Smooth muscle cell (in vitro differentiated cells): ENCODE results near the gene CCDC186. TPM values are rescaled to one million over a fixed set of nuclear protein-coding genes. Genes with fewer than 3 reads are reported as not detected.
A peak's percentile ranks its signal among the peaks of the same experiment; 100 is the strongest.

Experiments
- DNase-seq: peaks from one replicate; lab custom pipeline; 2025; ENCODE audit not compliant: unreplicated experiment; lab: John Stamatoyannopoulos, UW
- H2AFZ ChIP-seq: fragments of 200-600 bp; sonication (generic); 2 replicates; pipeline ENCODE4 v1.6.0; 2016; ENCODE audit warnings: antibody characterized with exemption, low read depth, mild to moderate bottlenecking
- H3F3A ChIP-seq: fragments of 200-600 bp; sonication (generic); 2 replicates; pipeline ENCODE4 v1.6.0; 2017; ENCODE audit warnings: antibody characterized with exemption, low read depth
- H3K27ac ChIP-seq: fragments of 200-600 bp; sonication (generic); 2 replicates; pipeline ENCODE4 v1.5.1; 2016; ENCODE audit warnings: low read depth, mild to moderate bottlenecking
- H3K27me3 ChIP-seq: fragments of 200-600 bp; sonication (generic); 2 replicates; pipeline ENCODE4 v1.6.1; 2016; ENCODE audit warnings: low read depth, mild to moderate bottlenecking
- H3K36me3 ChIP-seq: fragments of 200-600 bp; sonication (generic); 2 replicates; pipeline ENCODE4 v1.5.1; 2016; ENCODE audit warnings: low read depth
- H3K4me1 ChIP-seq: fragments of 200-600 bp; sonication (generic); 2 replicates; pipeline ENCODE4 v1.5.1; 2016; ENCODE audit warnings: low read depth
- H3K4me2 ChIP-seq: fragments of 200-600 bp; sonication (generic); 2 replicates; pipeline ENCODE4 v1.6.0; 2016; ENCODE audit warnings: mild to moderate bottlenecking
- H3K4me3 ChIP-seq: fragments of 200-600 bp; sonication (generic); 2 replicates; pipeline ENCODE4 v1.5.1; 2016; ENCODE audit warnings: mild to moderate bottlenecking
- H3K79me2 ChIP-seq: fragments of 200-600 bp; sonication (generic); 2 replicates; pipeline ENCODE4 v1.6.0; 2016; ENCODE audit warnings: low read depth, mild to moderate bottlenecking
- H3K9ac ChIP-seq: fragments of 200-600 bp; sonication (generic); 2 replicates; pipeline ENCODE4 v1.6.0; 2016; ENCODE audit warnings: low read depth
- H3K9me3 ChIP-seq: fragments of 200-600 bp; sonication (generic); replicated peaks from 2 replicates; pipeline ENCODE4 v1.5.1; 2016; ENCODE audit warnings: low read depth
- H4K20me1 ChIP-seq: fragments of 200-600 bp; sonication (generic); 2 replicates; pipeline ENCODE4 v1.6.0; 2016; ENCODE audit warnings: low read depth
- CTCF ChIP-seq: fragments of 200-600 bp; sonication (generic); IDR thresholded peaks from 2 replicates; pipeline ENCODE4 v1.5.1; 2017; ENCODE audit warnings: borderline replicate concordance, mild to moderate bottlenecking, antibody characterized with exemption; ENCODE audit not compliant: insufficient read depth, poor library complexity, severe bottlenecking
- WGBS: methylation state at CpG from one replicate; pipeline ENCODE4 v1.1.7; 2016; ENCODE audit warnings: low lambda C conversion rate; 5-methylcytosine and 5-hydroxymethylcytosine counted together
- polyA plus RNA-seq: library from polyadenylated mRNA; unstranded; fragments of >200 nt; fragmentation: Nextera tagmentation; extraction: Ambion mirVana; gene quantifications from 2 replicates; pipeline ENCODE4 v1.2.1, GENCODE V29; 2016
- total RNA-seq: library from RNA; depleted of rRNA; stranded (reverse); fragments of >200 nt; gene quantifications from 2 replicates; pipeline ENCODE4 v1.2.3, GENCODE V29; 2014

The CCDC186 gene
- total and polyA plus RNA-seq, 2 experiments from 2014 or later, result 14.6 to 27.9 TPM

DNA sequence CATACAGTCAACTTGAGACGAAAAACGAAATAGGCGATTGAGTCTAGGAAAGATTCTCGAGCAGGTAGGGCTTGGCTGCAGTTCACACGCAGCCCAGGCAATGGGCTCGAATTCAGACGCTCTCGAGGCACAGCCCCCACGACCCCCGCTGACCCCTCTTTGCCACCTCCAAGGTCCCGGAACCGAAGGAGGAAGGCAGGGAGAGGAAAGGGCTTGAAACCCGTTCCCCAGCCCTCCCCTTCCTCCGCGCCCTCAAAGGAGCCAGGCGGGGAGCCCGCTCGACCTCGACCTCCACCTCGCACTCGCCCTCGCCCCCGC lies 441 bp downstream of the CCDC186 start:
- Histone ChIP-seq H3K27me3 (no peaks in the 10 kb centered on the region), H3K27ac (peak overlapping the region; percentile 95), H3K4me1 (peaks cover 3% of the 10 kb centered on the region), H3K4me3 (peak overlapping the region; percentile 98), H2AFZ (peak overlapping the region; percentile 90), H3K79me2 (peaks cover 57% of the 10 kb centered on the region), H3K9ac (peak overlapping the region; percentile 98), H3K4me2 (peak overlapping the region; percentile 88), H3K9me3 (no peaks in the 10 kb centered on the region), H3F3A (no peaks in the 10 kb centered on the region), H3K36me3 (no peaks in the 10 kb centered on the region), H4K20me1 (peaks cover 46% of the 10 kb centered on the region)
- 2% methylated on average over 20 of the region's 23 CpGs for WGBS
- no peak for TF ChIP-seq CTCF
- no peak for DNase-seq

DNA sequence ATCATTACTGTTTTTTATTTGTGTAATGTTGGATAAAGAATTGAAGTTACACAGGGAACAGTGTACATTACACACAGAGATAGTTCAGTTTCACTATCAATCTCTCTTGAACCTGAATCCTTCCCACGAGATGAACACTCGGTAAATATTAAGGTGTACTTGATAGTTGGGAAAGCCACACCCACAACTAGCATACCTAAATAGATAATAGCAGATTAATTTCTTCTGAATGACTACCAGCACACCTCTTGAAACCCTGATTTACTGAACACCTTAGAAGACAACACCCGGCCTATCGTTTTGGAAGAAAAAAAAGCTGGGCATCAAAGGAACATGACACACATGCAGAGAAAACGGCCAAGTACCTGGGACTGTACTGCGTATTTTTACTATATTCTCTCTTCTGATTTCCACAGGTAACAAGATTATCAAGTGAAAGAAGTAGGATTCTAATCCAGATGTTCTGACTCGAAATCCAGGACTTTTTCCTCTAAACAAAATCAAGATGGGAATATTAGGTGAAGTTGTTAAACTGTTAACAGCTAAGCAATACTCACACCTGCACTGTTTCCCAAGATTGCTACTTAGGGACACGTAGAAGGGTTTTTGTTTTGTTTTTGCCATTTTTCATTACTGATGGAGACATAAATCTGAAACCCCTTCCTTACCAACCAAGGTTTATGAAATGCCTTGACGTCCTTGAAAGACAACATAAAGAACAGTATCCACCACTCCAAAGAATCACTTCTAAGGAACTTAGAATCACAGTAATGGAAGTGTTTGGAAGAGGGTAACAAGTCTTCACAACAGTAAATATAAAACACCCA lies 1.0 kb downstream of the CCDC186 start:
- H3K4me3 ChIP-seq, result peak overlapping the region; percentile 98
- peaks cover 51% of the 10 kb centered on the region for H4K20me1 ChIP-seq
- DNase-seq, result no peak
- H3K4me2 ChIP-seq, result peak overlapping the region; percentile 88
- 34% methylated on average over 9 of the region's 9 CpGs for WGBS
- peak overlapping the region; percentile 95 for H3K27ac ChIP-seq
- H2AFZ ChIP-seq, result peak overlapping the region; percentile 90
- H3K79me2 ChIP-seq, result peaks cover 63% of the 10 kb centered on the region
- H3K4me1 ChIP-seq, result peaks cover 3% of the 10 kb centered on the region
- TF ChIP-seq CTCF, result no peak
- no peaks in the 10 kb centered on the region for H3K9me3 ChIP-seq
- peak overlapping the region; percentile 98 for H3K9ac ChIP-seq
- H3K27me3 ChIP-seq, result no peaks in the 10 kb centered on the region
- H3K36me3 ChIP-seq, result no peaks in the 10 kb centered on the region
- no peaks in the 10 kb centered on the region for H3F3A ChIP-seq

GRCh38 chr10:114172216-114172615 lies 1.8 kb downstream of the CCDC186 start:
- Histone ChIP-seq H3K9ac (peak overlapping the region; percentile 98), H4K20me1 (peaks cover 59% of the 10 kb centered on the region), H3K27me3 (no peaks in the 10 kb centered on the region), H3K79me2 (peaks cover 69% of the 10 kb centered on the region), H3K4me1 (peaks cover 3% of the 10 kb centered on the region), H3K4me2 (peak overlapping the region; percentile 88), H3K9me3 (no peaks in the 10 kb centered on the region), H3K36me3 (no peaks in the 10 kb centered on the region), H2AFZ (no peak overlapping the region), H3K27ac (peak overlapping the region; percentile 95), H3K4me3 (peak overlapping the region; percentile 98), H3F3A (no peaks in the 10 kb centered on the region)
- no peak for DNase-seq
- TF ChIP-seq CTCF, result no peak
- whole genome bisulfite sequencing, result 7% methylated on average over 1 of the region's 1 CpG
